Stimulated activated naive CD8-positive, alpha-beta T cell treated with anti-CD3 and anti-CD28 coated beads, Interleukin-15, Interleukin-2, amounts not matched to agents 100 ng/mL and 50 ng/mL, for 24 hours (primary cell): ENCODE measurements around the gene POLRMT.
"Not testable (repeated sequence)": the region's sequence is repeated elsewhere in the genome, so short reads cannot be mapped to it uniquely, and the experiment has no call there.

ENCODE experiments used
- H3K27ac Mint-ChIP-seq: one replicate; pipeline ENCODE4 v1.8.0; 2021; ENCODE audit warnings: mild to moderate bottlenecking, mixed read lengths
- H3K27me3 Mint-ChIP-seq: one replicate; pipeline ENCODE4 v1.8.0; 2021; ENCODE audit warnings: mixed read lengths
- H3K36me3 Mint-ChIP-seq: one replicate; pipeline ENCODE4 v1.8.0; 2021; ENCODE audit warnings: low read depth, mixed read lengths
- H3K4me1 Mint-ChIP-seq: one replicate; pipeline ENCODE4 v1.8.0; 2021; ENCODE audit warnings: low read depth, mixed read lengths
- H3K4me3 Mint-ChIP-seq: one replicate; pipeline ENCODE4 v1.8.0; 2021; ENCODE audit warnings: mild to moderate bottlenecking, mixed read lengths
- H3K9me3 Mint-ChIP-seq: one replicate; pipeline ENCODE4 v1.8.0; 2021; ENCODE audit warnings: mixed read lengths

Gene POLRMT

GRCh38 chr19:629515-629914, 3.8 kb downstream of the POLRMT start:
- Mint-ChIP-seq H3K4me1 (peaks cover 35% of the 10 kb centered on the region), H3K36me3 (peaks cover 31% of the 10 kb centered on the region)
- H3K4me3 Mint-ChIP-seq, H3K27me3 Mint-ChIP-seq, H3K9me3 Mint-ChIP-seq, H3K27ac Mint-ChIP-seq: not testable (repeated sequence)

GRCh38 chr19:628168-628567, 5.2 kb downstream of the POLRMT start:
- H3K4me3 Mint-ChIP-seq: no peak overlapping the region
- H3K27ac Mint-ChIP-seq: no peak overlapping the region
- H3K4me1 Mint-ChIP-seq: peaks cover 25% of the 10 kb centered on the region
- no peaks in the 10 kb centered on the region for H3K9me3 Mint-ChIP-seq
- no peaks in the 10 kb centered on the region for H3K27me3 Mint-ChIP-seq
- H3K36me3 Mint-ChIP-seq: peaks cover 31% of the 10 kb centered on the region

GRCh38 chr19:626566-626965, 6.8 kb downstream of the POLRMT start:
- not testable (repeated sequence) for H3K9me3 Mint-ChIP-seq, H3K4me3 Mint-ChIP-seq, H3K27me3 Mint-ChIP-seq, H3K27ac Mint-ChIP-seq
- peaks cover 14% of the 10 kb centered on the region for H3K4me1 Mint-ChIP-seq
- H3K36me3 Mint-ChIP-seq: peaks cover 31% of the 10 kb centered on the region

- H3K36me3 Mint-ChIP-seq: peaks cover 25% of the 10 kb centered on the region
- no peaks in the 10 kb centered on the region for H3K27me3 Mint-ChIP-seq
- H3K9me3 Mint-ChIP-seq: no peaks in the 10 kb centered on the region
- H3K4me1 Mint-ChIP-seq: peaks cover 5% of the 10 kb centered on the region
- H3K4me3 Mint-ChIP-seq: no peak overlapping the region
- peak overlapping the region; percentile 19 for H3K27ac Mint-ChIP-seq
Observed at GRCh38 chr19:625257-625656, 8.1 kb downstream of the POLRMT start.

GRCh38 chr19:624433-625109, 8.8 kb downstream of the POLRMT start:
- Mint-ChIP-seq H3K9me3 (no peaks in the 10 kb centered on the region), H3K36me3 (peaks cover 20% of the 10 kb centered on the region), H3K27ac (no peak overlapping the region), H3K4me1 (peaks cover 3% of the 10 kb centered on the region), H3K4me3 (no peak overlapping the region), H3K27me3 (no peaks in the 10 kb centered on the region)

- Mint-ChIP-seq H3K4me1 (peaks cover 2% of the 10 kb centered on the region), H3K9me3 (no peaks in the 10 kb centered on the region), H3K4me3 (no peak overlapping the region), H3K36me3 (peaks cover 17% of the 10 kb centered on the region), H3K27ac (no peak overlapping the region), H3K27me3 (no peaks in the 10 kb centered on the region)
Observed at GRCh38 chr19:623974-624373, 9.4 kb downstream of the POLRMT start.

- H3K27ac Mint-ChIP-seq: no peak overlapping the region
- no peaks in the 10 kb centered on the region for H3K27me3 Mint-ChIP-seq
- no peak overlapping the region for H3K4me3 Mint-ChIP-seq
Observed at GRCh38 chr19:623175-623916, 10.0 kb downstream of the POLRMT start.

GRCh38 chr19:622666-623065, 10.7 kb downstream of the POLRMT start:
- H3K27ac Mint-ChIP-seq: no peak overlapping the region
- H3K4me1 Mint-ChIP-seq: no peaks in the 10 kb centered on the region
- H3K36me3 Mint-ChIP-seq: peaks cover 8% of the 10 kb centered on the region

More at GRCh38 chr19:623175-623916, 10.0 kb downstream of the POLRMT start:
- Mint-ChIP-seq H3K9me3 (no peaks in the 10 kb centered on the region), H3K36me3 (peaks cover 11% of the 10 kb centered on the region), H3K4me1 (no peaks in the 10 kb centered on the region)

GRCh38 chr19:621819-622218, 11.5 kb downstream of the POLRMT start:
- Mint-ChIP-seq H3K4me3 (no peak overlapping the region), H3K27ac (no peak overlapping the region), H3K27me3 (no peaks in the 10 kb centered on the region), H3K4me1 (no peaks in the 10 kb centered on the region), H3K36me3 (peaks cover 6% of the 10 kb centered on the region), H3K9me3 (no peaks in the 10 kb centered on the region)

More at GRCh38 chr19:622666-623065, 10.7 kb downstream of the POLRMT start:
- Mint-ChIP-seq H3K9me3 (no peaks in the 10 kb centered on the region), H3K4me3 (no peak overlapping the region), H3K27me3 (no peaks in the 10 kb centered on the region)

GRCh38 chr19:621191-621590, 12.1 kb downstream of the POLRMT start:
- H3K4me3 Mint-ChIP-seq, H3K27me3 Mint-ChIP-seq, H3K36me3 Mint-ChIP-seq, H3K9me3 Mint-ChIP-seq, H3K27ac Mint-ChIP-seq, H3K4me1 Mint-ChIP-seq: not testable (repeated sequence)

GRCh38 chr19:620166-620862, 13.0 kb downstream of the POLRMT start:
- Mint-ChIP-seq H3K36me3 (peaks cover 4% of the 10 kb centered on the region), H3K27ac (no peak overlapping the region), H3K4me1 (peaks cover 4% of the 10 kb centered on the region), H3K9me3 (no peaks in the 10 kb centered on the region), H3K27me3 (no peaks in the 10 kb centered on the region), H3K4me3 (no peak overlapping the region)

GRCh38 chr19:619286-620002, 13.9 kb downstream of the POLRMT start:
- Mint-ChIP-seq H3K4me1 (peaks cover 4% of the 10 kb centered on the region), H3K27me3 (no peaks in the 10 kb centered on the region), H3K9me3 (no peaks in the 10 kb centered on the region), H3K27ac (no peak overlapping the region), H3K4me3 (no peak overlapping the region), H3K36me3 (peaks cover 4% of the 10 kb centered on the region)

GRCh38 chr19:618674-619285, 14.6 kb downstream of the POLRMT start:
- Mint-ChIP-seq H3K36me3 (peaks cover 7% of the 10 kb centered on the region), H3K27me3 (no peaks in the 10 kb centered on the region), H3K9me3 (no peaks in the 10 kb centered on the region), H3K27ac (no peak overlapping the region), H3K4me1 (peaks cover 4% of the 10 kb centered on the region), H3K4me3 (no peak overlapping the region)

- H3K4me1 Mint-ChIP-seq: peaks cover 4% of the 10 kb centered on the region
- H3K9me3 Mint-ChIP-seq: no peaks in the 10 kb centered on the region
- H3K36me3 Mint-ChIP-seq: peaks cover 7% of the 10 kb centered on the region
- H3K4me3 Mint-ChIP-seq: no peak overlapping the region
- H3K27me3 Mint-ChIP-seq: no peaks in the 10 kb centered on the region
- H3K27ac Mint-ChIP-seq: no peak overlapping the region
Observed at GRCh38 chr19:618247-618619, 15.1 kb downstream of the POLRMT start.
